Measurements from ENCODE around the gene COASY.

- no peak for TF ChIP-seq CTCF (IDR thresholded peaks at IDR 0.05)
- no peak for TF ChIP-seq MEF2A (IDR thresholded peaks at IDR 0.05; ENCODE audit: borderline replicate concordance, low read depth)
- no peak for TF ChIP-seq POLR2AphosphoS5 (IDR thresholded peaks at IDR 0.05; ENCODE audit: low read depth, low read length)
- TF ChIP-seq TEAD4 (IDR thresholded peaks at IDR 0.05; ENCODE audit: borderline replicate concordance, insufficient read depth), result no peak
- TF ChIP-seq, protein P1, sequence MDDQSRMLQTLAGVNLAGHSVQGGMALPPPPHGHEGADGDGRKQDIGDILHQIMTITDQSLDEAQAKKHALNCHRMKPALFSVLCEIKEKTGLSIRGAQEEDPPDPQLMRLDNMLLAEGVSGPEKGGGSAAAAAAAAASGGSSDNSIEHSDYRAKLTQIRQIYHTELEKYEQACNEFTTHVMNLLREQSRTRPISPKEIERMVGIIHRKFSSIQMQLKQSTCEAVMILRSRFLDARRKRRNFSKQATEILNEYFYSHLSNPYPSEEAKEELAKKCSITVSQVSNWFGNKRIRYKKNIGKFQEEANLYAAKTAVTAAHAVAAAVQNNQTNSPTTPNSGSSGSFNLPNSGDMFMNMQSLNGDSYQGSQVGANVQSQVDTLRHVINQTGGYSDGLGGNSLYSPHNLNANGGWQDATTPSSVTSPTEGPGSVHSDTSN (IDR thresholded peaks at IDR 0.05), result no peak
- TF ChIP-seq MAX (IDR thresholded peaks at IDR 0.05; ENCODE audit: low read depth), result no peak
- TF ChIP-seq, protein P2, sequence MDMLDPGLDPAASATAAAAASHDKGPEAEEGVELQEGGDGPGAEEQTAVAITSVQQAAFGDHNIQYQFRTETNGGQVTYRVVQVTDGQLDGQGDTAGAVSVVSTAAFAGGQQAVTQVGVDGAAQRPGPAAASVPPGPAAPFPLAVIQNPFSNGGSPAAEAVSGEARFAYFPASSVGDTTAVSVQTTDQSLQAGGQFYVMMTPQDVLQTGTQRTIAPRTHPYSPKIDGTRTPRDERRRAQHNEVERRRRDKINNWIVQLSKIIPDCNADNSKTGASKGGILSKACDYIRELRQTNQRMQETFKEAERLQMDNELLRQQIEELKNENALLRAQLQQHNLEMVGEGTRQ (IDR thresholded peaks at IDR 0.05; ENCODE audit: borderline replicate concordance, low read depth, low read length), result no peak
- TF ChIP-seq EP300 (IDR thresholded peaks at IDR 0.05; ENCODE audit: borderline replicate concordance in 1 of 2, low read depth in 1 of 2, low read length in 1 of 2), result no peak
- no peak for TF ChIP-seq EZH2phosphoT487 (IDR thresholded peaks at IDR 0.05; ENCODE audit: borderline replicate concordance, low read depth)
- no peak for TF ChIP-seq GABPA (IDR thresholded peaks at IDR 0.05; ENCODE audit: low read depth)
- no peak for TF ChIP-seq RAD21 (IDR thresholded peaks at IDR 0.05; ENCODE audit: low read length)
- no peak for TF ChIP-seq ELF1 (IDR thresholded peaks at IDR 0.05)
- no peak for TF ChIP-seq SIN3A (IDR thresholded peaks at IDR 0.05; ENCODE audit: borderline replicate concordance, low read depth, low read length)
- no peak for TF ChIP-seq FOXJ3 (CRISPR knock-in tag; IDR thresholded peaks at IDR 0.05)
Measured at GRCh38 chr17:42608305-42609181, 46.6 kb downstream of the COASY start.
